NCI-H2227 (cell line): Measurements from ENCODE around the gene LLGL1.
"Not testable (repeated sequence)": the region's sequence is repeated elsewhere in the genome, so short reads cannot be mapped to it uniquely, and the experiment has no call there.

Experiments
- DNase-seq: peaks from one replicate; lab custom pipeline; 2025; ENCODE audit not compliant: unreplicated experiment; lab: John Stamatoyannopoulos, UW

Gene LLGL1

GRCh38 chr17:18191967-18192366 is 33.5 kb upstream of the LLGL1 start:
- DNase-seq, result no peak

- no peak for DNase-seq
Measured at GRCh38 chr17:18194394-18194793, 31.0 kb upstream of the LLGL1 start.

GRCh38 chr17:18194804-18195203 is 30.6 kb upstream of the LLGL1 start:
- no peak for DNase-seq

GRCh38 chr17:18195246-18195645 is 30.2 kb upstream of the LLGL1 start:
- no peak for DNase-seq

- no peak for DNase-seq
Measured at GRCh38 chr17:18197535-18198194, 27.8 kb upstream of the LLGL1 start.

GRCh38 chr17:18198530-18198929 is 26.9 kb upstream of the LLGL1 start:
- no peak for DNase-seq

GRCh38 chr17:18201108-18201507 is 24.3 kb upstream of the LLGL1 start:
- no peak for DNase-seq

- no peak for DNase-seq
Measured at GRCh38 chr17:18203308-18203707, 22.1 kb upstream of the LLGL1 start.

- no peak for DNase-seq
Measured at GRCh38 chr17:18205861-18206260, 19.6 kb upstream of the LLGL1 start.

GRCh38 chr17:18206962-18207361 is 18.5 kb upstream of the LLGL1 start:
- no peak for DNase-seq

- no peak for DNase-seq
Measured at GRCh38 chr17:18208092-18208491, 17.3 kb upstream of the LLGL1 start.

- no peak for DNase-seq
Measured at GRCh38 chr17:18213666-18214270, 11.7 kb upstream of the LLGL1 start.

GRCh38 chr17:18216906-18217305 is 8.5 kb upstream of the LLGL1 start:
- not testable (repeated sequence) for DNase-seq

GRCh38 chr17:18217412-18218015 is 7.9 kb upstream of the LLGL1 start:
- peak; percentile 63 for DNase-seq

GRCh38 chr17:18218756-18219415 is 6.5 kb upstream of the LLGL1 start:
- no peak for DNase-seq

GRCh38 chr17:18224053-18224386 is 1.4 kb upstream of the LLGL1 start:
- no peak for DNase-seq

- DNase-seq, result peak; percentile 58
Measured at GRCh38 chr17:18224387-18225120, 881 bp upstream of the LLGL1 start.

GRCh38 chr17:18225642-18226283 is 328 bp downstream of the LLGL1 start:
- DNase-seq, result no peak

GRCh38 chr17:18226284-18226945 is 980 bp downstream of the LLGL1 start:
- no peak for DNase-seq

- DNase-seq, result no peak
Measured at GRCh38 chr17:18227635-18228034, 2.2 kb downstream of the LLGL1 start.
